ENCODE results near the gene HM13. TPM values are rescaled to one million over a fixed set of nuclear protein-coding genes. Genes with fewer than 3 reads are reported as not detected.
"Not testable (repeated sequence)": the region's sequence is repeated elsewhere in the genome, so short reads cannot be mapped to it uniquely, and the experiment has no call there.

The HM13 gene
- total RNA-seq, 2 experiments from 2014 or later: 163 to 168 TPM

DNA sequence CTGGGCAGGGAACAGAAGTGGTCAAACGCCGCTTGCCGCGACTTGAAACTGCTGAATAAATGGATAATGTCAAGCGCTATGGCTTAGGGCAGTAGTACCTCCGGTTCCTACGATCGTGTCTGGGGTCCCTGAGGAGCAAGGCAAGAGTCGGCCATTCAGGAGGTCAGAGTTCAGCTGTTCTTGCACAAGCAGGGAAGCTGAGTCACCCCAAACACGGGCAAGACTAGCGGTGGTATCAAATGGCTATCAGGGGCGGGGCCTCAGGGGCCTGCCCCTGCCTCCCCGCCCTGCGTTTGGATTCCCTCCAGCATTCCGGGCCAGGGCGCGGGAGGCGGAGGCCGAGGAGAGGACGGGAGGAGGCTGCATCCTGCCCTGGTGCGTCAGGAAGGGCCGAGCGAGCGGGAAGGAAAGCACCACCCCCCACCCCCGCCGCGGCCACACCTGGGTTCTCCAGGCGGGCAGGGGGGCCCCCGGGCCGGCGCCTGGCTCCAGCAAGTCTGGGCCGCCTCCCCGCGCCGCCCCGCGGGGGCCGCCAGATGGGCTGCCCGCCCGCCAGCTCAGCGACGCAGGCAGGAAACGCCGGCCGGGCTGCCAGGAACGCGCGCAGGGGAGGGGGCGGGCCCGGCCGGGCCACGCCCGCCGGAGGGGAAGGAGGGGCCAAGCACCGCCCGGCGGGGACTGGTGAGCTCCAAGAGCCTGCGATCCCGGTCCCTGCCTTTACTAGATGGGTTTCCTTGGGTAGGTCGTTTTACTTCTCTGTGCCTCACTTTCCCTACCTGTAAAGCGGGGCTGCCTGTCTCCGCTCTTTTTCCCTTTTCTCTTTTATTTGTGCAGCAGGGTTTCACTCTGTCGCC, 58.7 kb downstream of the HM13 start:
- CTCF ChIA-PET: interaction anchor here (0.9 to 27.8 kb wide), 8 partner anchors 10 to 154 kb away, joined by 3 to 673 read pairs (median 4); partner anchors contain the start of gene ID1
- POLR2A ChIA-PET: interaction anchor here (0.6 to 2.4 kb wide), 6 partner anchors 31 to 144 kb away, joined by 3 to 31 read pairs (median 6); partner anchors contain the start of gene ID1

DNA sequence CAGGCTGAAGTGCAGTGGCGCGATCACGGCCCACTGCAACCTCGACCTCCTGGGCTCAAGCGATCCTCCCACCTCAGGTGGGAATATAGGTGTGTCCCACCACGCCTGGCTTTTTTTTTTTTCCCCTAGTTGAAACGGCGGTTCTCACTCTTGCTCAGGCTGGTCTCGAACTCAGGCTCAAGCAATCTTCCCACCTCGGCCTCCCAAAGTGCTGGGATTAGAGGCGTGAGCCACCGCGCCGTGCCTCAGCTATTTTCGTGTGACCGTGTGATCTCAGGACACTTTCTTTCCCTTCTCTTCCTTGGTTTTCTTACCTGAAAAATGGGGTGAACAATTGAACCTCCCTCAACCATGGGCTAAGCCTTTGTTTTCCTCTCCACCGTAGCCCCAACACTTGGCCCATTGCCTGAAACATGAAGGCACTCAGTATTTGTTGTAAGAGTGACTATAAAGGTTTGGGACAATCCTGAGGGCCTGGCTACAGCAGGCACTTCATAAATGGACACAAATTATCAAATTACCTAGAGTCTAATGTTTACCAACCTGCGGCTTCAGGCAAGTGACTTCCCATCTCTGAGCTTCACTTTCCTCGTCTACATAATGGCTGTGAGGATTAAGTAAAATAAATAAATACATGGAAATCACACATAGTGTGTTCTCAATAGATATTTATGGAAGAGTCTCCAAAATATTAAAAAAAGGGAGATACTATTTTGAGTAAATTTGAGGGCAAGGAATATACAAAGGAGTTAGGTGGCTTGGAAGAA, 59.5 kb downstream of the HM13 start:
- ChIA-PET CTCF (interaction anchor here (0.9 to 27.8 kb wide), 7 partner anchors 9 to 153 kb away, joined by 3 to 673 read pairs (median 5); partner anchors contain the start of gene ID1), POLR2A (interaction anchor here (1.2 to 2.4 kb wide), 3 partner anchors 30 to 52 kb away, joined by 3 to 31 read pairs (median 9); partner anchors contain the start of gene ID1)

DNA sequence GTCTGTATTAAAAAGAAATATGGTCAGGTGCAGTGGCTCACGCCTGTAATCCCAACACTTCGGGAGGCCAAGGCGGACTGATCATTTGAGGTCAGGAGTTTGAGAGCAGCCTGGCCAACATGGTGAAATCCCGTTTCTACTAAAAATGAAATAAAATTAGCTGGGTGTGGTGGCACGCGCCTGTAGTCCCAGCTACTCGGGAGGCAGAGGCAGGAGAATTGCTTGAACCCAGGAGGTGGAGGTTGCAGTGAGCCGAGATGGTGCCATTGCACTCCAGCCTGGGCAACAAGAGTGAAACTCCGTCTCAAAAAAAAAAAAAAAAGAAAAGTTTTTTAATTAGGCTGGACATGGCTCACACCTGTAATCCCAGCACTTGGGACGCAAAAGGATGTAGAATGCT, 60.7 kb downstream of the HM13 start:
- POLR2A ChIA-PET: not testable (repeated sequence)
- CTCF ChIA-PET: interaction anchor here (27.8 kb wide), 1 partner anchor 36 kb away, joined by 673 read pairs; the partner anchor contains the start of gene ID1

DNA sequence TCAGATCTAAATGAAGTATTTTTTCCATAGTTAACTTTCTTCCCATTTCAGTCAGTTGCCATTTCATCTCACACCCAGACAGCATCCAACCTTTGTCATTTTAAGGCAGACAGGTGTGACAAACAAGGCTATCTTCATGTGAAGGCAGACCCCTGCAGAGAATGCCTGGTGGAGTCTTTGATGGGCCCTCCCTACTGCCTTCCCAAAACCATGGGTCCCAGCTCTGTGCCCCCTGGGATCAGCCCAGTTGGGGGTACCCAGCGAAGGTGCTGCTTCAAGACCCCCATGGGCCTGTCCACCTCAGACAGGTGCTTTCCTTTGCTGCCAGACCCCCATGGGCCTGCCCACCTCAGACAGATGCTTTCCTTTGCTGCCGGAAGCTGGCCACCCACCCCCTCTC, 62.5 kb downstream of the HM13 start:
- CTCF ChIA-PET: interaction anchor here (1.0 to 27.8 kb wide), 3 partner anchors 14 to 35 kb away, joined by 3 to 673 read pairs (median 8); partner anchors contain the start of gene ID1
- POLR2A ChIA-PET: no interaction called here

DNA sequence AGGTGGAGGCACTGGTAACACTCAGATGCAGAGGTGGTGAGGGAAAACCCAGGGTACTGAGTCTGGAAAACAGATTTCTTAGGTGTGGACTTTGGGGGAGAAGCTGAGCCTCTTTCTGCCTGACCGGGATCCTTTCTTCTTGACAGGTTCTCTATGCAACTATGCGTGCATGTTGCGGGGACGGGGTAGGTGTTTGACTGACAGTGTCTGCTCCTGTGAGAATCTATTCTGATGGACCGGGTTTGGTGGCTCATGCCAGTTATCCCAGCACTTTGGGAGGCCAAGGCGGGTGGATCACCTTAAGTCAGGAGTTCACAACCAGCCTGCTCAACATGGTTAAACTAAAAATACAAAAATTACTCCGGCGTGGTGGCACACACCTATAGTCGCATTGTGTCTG, 63.0 kb downstream of the HM13 start:
- ChIA-PET POLR2A (interaction anchor here (0.6 to 0.8 kb wide), 2 partner anchors 16 to 145 kb away, joined by 3 to 4 read pairs; partner anchors contain the start of gene BCL2L1), CTCF (interaction anchor here (1.0 to 27.8 kb wide), 4 partner anchors 8 to 34 kb away, joined by 3 to 673 read pairs (median 6); partner anchors contain the start of gene ID1)

DNA sequence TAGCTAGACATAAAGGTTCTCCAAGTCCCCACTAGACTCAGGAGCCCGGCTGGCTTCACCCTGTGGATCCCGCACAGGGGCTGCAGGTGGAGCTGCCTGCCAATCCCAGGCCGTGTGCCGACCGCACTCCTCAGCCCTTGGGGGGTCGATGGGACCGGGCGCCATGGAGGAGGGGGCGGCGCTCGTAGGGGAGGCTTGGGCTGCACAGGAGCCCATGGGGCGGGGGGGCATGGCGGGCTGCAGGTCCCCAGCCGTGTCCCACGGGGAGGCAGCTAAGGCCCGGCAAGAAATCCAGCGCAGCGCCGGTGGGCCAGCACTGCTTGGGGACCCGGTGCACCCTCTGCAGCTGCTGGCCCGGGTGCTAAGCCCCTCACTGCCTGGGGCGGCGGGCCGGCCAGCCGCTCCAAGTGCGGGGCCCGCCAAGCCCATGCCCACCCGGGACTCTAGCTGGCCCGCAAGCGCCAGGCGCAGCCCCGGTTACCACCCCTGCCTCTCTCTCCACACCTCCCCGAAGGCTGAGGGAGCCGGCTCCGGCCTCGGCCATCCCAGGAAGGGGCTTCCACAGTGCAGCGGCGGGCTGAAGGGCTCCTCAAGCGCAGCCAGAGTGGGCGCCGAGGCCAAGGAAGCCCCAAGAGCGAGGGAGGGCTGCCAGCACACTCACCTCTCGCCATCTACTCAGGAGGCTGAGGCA, 64.4 kb downstream of the HM13 start:
- ChIA-PET CTCF (interaction anchor here (0.6 to 27.8 kb wide), 5 partner anchors 10 to 33 kb away, joined by 3 to 673 read pairs (median 6); partner anchors contain the start of gene ID1), POLR2A (no interaction called here)

DNA sequence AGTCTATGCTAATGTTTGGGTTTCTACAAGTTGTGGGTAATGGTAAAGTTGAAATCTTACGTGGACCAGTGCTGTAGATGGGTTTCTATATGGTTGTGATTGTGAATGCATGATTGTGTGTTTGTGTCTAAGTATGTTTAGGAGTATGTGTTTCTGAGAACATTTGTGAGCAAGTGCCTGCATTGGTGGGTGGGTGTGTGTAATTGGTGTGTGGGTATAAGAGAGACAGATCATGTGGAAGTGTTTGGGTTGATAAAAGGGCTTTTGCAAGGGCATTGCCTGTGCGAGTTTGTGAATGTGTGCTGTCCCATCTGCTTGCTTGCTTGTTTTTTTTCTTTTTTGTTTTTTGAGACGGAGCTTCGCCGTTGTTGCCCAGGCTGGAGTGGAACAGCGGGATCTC, 65.0 kb downstream of the HM13 start:
- ChIA-PET CTCF (interaction anchor here (0.7 to 27.8 kb wide), 3 partner anchors 17 to 32 kb away, joined by 6 to 673 read pairs (median 6); partner anchors contain the start of gene ID1), POLR2A (no interaction called here)

DNA sequence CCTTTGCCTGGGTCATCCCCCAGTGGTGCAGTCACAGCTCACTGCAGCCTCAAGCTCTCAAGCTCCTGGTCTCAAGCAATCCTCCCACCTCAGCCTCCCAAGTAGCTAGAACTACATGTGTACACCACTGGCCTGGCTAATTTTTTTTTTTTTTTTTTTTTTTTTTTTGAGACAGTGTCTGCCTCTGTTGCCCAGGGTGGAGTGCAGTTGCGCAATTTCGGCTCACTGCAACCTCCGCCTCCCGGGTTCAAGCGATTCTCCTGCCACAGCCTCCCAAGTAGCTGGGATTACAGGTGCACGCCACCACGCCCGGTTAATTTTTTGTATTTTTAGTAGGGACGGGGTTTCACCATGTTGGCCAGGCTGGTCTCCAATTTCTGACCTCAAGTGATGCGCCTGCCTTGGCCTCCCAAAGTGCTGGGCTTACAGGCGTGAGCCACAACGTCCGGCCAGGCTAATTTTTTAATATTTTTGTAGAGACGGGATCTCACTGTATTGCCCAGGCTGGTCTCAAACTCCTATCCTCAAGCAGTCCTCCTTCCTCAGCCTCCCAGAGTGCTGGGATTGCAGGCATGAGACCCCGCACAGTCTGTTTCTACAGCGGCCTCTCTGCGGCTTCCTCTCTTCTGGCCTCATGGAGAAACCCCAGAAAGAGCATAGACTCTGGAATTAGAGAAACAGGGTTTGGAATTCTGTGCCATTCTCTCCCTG, 65.9 kb downstream of the HM13 start:
- CTCF ChIA-PET: interaction anchor here (0.7 to 27.8 kb wide), 3 partner anchors 18 to 31 kb away, joined by 6 to 673 read pairs (median 6); partner anchors contain the start of gene ID1
- POLR2A ChIA-PET: not testable (repeated sequence)

DNA sequence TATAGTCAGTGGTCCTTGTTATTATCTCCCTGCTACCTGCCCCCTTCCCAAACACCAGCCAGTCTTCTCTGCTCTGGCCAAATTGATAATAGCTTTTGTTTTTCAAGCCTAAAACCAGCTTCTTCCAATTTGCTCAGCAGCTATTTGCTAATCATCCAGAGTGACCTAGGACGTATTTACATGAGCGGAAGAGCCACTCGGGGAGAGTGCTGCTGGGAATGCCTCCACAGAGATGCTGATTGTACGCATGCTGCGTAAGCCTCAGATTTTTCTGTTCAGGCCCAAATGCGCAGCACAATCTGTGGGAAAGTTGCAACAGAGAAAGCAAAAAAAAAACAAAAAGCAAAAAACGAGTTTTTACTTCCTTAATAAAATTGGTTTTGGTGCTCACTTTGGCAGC, 66.5 kb downstream of the HM13 start:
- CTCF ChIA-PET: no interaction called here
- POLR2A ChIA-PET: no interaction called here

DNA sequence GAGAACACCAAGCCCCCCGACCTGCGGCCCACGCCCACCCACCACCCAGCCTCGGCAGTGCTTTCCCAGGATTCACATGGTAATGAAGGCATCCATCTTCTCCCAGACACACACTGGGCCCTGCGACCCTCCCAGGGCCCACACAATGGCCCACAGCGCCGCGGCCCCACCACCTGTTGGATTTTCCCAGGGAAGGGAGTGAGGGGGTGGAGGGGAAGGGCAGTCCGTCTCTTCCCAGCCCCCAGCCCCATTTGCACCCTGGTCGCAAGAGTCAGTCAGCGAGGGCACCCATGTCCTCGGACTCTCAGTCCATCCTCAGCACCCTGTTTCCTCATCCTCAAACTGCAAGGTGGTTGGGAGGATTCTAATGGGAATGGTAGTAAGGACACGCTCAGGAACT, 67.1 kb downstream of the HM13 start:
- ChIA-PET POLR2A (no interaction called here), CTCF (no interaction called here)

DNA sequence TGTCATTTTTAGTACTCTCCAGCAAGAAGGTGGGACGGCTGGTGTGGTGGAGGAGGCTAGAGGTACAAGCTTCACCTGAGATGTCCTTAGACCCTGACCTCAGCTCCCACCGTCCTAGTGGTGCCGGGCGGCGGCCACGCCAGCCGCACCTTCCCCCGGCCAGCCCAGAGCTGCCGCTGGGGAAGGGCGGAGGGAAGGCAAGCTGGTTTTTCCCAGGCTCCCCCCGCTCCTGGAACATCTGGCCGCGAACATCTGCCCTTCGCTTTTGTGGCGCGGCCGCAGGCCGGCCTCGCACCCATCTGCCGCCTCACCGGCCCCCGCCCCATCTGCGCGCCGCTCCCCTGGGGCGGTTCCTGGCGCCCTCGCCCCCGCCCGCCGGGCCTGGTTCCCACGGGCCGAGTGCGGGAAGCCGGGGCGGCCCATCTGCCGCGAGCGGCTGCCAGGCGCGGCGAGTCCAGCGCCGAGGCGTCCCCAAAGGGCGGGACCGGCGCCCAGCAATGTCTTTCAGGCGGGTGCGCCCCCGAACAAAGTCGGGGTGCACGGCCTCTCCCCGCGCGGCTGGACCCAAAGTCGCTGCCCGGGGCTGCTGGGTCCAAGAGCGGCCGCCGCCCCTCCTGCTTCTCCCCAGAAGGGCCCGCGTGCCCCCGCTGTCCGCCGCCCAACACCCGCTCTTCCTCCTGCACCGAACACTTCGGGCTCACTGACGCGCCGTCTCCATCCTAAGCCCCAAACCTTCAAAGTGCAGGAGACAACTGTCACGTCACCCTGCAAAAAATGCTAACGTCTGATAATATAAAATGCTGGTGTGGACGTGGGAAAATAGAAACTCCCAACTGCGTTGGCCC, 73.5 kb downstream of the HM13 start:
- ChIA-PET POLR2A (interaction anchor here (0.7 kb wide), 1 partner anchor 135 kb away, joined by 9 read pairs; the partner anchor contains the start of gene BCL2L1), CTCF (interaction anchor here (0.6 to 2.0 kb wide), 6 partner anchors 14 to 27 kb away, joined by 3 to 5 read pairs (median 4); no protein-coding TSS in a partner anchor)

DNA sequence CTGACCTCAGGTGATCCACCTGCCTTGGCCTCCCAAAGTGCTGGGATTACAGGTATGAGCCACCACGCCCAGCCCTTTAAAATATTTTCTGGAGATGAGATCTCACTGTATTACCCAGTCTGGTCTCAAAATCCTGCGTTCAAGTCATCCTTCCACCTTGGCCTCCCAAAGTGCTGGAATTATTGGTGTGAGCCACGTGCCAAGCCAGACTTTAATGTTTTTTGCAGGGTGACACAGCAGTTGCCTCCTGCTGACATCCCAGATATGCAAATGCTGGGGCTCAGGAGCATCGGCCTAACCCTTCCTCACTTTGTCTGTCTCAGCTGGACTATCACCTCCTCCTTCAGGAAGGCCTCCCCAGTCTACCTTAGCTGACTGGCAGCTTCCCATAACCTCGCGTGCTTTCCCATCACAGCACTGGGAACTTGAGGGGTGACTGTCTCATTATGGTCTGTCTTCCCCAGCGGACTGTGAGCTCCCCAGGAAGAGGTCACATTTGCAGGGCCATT, 76.5 kb downstream of the HM13 start:
- CTCF ChIA-PET: interaction anchor here (1.4 kb wide), 1 partner anchor 18 kb away, joined by 3 read pairs; no protein-coding TSS in a partner anchor
- POLR2A ChIA-PET: no interaction called here

DNA sequence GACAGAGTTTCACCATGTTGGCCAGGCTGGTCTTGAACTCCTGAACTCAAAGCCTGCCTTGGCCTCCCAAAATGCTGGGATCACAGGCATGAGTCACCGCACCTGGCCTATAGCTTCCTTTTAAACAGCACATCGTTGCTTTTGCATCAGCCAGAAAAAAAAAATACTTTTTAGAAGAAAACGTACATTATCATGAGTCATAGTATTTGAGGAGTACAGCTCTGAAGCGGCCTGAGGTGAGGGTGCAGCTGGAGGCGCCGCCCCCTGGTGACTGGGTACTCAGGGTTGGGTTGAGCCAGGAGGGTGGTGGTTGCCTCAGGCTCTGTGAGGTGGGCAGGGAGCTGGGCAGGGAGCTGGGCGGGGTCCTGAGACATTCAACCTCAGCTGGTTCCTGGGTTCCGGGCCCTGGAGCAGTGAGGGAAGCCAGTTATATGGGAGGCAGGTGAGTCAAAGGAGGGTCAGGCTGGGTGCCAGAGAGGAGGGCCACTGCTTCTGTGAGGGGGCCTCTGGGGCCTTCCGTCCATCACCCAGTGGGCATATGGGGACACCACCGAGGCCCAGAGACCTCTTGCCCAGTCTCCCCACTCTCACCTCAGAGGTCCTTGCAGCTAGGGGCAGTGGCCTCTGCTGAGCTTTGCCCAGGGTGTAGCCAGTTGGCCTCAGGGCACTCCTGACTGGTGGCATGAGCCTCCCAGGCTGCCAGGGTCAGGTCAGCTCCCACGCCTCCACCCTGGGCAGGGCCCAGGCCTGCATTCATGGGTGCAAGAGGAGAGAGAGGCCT, 79.2 kb downstream of the HM13 start:
- POLR2A ChIA-PET: interaction anchor here (0.5 kb wide), 1 partner anchor 16 kb away, joined by 3 read pairs; no protein-coding TSS in a partner anchor
- CTCF ChIA-PET: interaction anchor here (0.6 to 1.2 kb wide), 4 partner anchors 9 to 24 kb away, joined by 3 to 6 read pairs (median 3); no protein-coding TSS in a partner anchor

DNA sequence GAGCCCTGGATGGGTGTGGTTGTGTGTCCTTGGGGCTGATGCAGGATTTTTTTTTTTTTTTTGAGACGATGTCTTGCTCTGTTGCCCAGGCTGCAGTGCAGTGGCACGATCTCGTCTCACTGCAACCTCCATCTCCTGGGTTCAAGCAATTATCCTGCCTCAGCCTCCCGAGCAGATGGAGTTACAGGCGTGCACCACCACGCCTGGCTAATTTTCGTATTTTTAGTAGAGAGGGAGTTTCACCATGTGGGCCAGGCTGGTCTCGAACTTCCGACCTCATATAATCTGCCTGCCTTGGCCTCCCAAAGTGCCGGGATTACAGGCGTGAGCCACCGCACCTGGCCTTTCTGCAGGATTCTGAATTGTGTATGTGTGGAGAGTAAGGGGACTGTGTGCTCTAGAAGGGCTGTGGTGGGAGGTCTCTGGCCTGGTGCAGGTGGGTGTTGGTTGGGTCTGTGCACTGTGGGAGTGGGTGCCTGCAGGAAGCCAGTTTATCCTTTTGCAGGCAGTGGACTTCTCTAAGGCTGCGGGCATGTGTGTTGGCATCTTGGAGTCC, 79.8 kb downstream of the HM13 start:
- ChIA-PET POLR2A (no interaction called here), CTCF (interaction anchor here (1.0 to 1.2 kb wide), 3 partner anchors 9 to 25 kb away, joined by 3 to 6 read pairs (median 3); no protein-coding TSS in a partner anchor)

DNA sequence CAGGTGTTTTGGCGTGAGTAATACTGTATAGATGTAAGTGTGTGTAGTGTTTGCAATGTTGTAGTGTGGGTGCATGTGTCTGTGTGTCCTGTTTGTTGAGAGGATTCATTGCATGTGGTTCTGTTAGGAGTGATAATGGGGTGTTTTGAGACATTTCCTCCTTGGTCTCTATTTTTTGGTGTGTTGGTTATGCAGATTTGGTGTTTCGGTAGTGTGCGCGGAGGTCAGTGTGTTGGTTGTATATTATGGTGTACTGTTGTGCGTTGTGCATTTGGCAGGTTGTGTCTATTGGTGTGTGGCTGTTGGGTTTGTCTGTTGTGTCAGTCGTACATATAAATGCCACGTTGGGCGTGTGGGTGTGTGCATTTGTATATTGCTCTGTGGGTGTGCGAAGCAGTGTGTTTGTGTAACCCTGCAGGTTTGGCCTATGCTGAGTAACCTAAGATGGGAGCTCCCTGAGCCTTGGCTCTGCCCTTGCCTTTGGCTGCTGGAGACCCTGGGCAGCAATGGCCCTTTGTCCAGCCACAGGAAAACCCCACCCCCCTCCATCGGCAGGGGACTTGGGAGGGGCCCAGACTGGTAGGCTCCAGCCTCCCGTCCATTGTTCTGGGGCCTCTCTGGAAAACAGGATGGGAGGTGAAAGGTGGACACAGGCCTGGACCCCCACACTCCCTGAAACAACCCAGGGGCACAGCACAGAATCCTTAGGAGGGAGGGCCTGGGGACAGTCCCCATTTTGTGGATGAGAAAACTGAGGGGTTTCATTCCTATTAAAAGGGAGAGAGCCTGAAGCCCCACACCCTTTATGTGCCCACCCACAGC, 80.5 kb downstream of the HM13 start:
- ChIA-PET CTCF (no interaction called here), POLR2A (no interaction called here)

Data from activated CD8-positive, alpha-beta memory T cell treated with anti-CD3 and anti-CD28 coated beads for 36 hours (primary cell).